Stimulated activated memory B cell treated with anti-CD40 and anti-IgM and Interleukin-4, amounts not matched to agents 10 μg/mL and 1 μg/mL and 100 μg/mL, for 72 hours (primary cell): ENCODE results near the gene SPATA31D1.
A peak's percentile ranks its signal among the peaks of the same experiment; 100 is the strongest.
"Not testable (repeated sequence)": the region's sequence is repeated elsewhere in the genome, so short reads cannot be mapped to it uniquely, and the experiment has no call there.

Source experiments
- ATAC-seq: fragments of 150-1000 bp; cut with Tn5 transposase; 2 replicates; pipeline ENCODE4 v1.10.0; 2021
- H3K27ac Mint-ChIP-seq: one replicate; pipeline ENCODE4 v1.8.0; 2022; ENCODE audit warnings: mild to moderate bottlenecking, mixed read lengths
- H3K27me3 Mint-ChIP-seq: one replicate; pipeline ENCODE4 v1.8.0; 2022; ENCODE audit warnings: mixed read lengths
- H3K36me3 Mint-ChIP-seq: one replicate; pipeline ENCODE4 v1.8.0; 2022; ENCODE audit warnings: mixed read lengths
- H3K4me1 Mint-ChIP-seq: one replicate; pipeline ENCODE4 v1.8.0; 2022; ENCODE audit warnings: mixed read lengths
- H3K4me3 Mint-ChIP-seq: one replicate; pipeline ENCODE4 v1.8.0; 2022; ENCODE audit warnings: mild to moderate bottlenecking, moderate library complexity, mixed read lengths
- H3K9me3 Mint-ChIP-seq: one replicate; pipeline ENCODE4 v1.8.0; 2022; ENCODE audit warnings: mixed read lengths

SPATA31D1 gene

DNA sequence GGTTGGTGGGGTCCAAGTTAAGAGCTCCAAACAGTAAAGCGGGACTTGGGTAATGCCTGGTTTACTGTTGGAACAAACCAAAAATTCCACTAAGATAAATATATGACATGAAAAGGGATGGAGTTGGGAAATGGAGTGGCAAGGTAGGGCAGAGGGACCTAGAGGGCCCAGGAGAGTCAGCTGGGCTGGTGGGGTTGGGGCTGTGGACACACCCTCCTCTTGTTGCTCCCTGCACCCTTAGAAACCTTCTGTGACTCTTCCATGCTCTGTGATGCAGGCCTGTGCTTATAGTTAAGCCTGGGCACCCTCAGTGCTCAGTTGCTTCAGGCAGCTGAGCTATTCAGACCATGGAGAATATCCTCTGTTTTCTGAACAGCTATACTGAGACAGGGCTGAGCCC, at the start of gene SPATA31D1:
Gene SPATA31D1, plus strand, starts transcription at position 301 of the 400 bp plus-strand sequence. Its CDS starts 47 bp downstream, at position 348.
- H3K9me3 Mint-ChIP-seq, H3K27me3 Mint-ChIP-seq, H3K4me3 Mint-ChIP-seq, H3K4me1 Mint-ChIP-seq, ATAC-seq, H3K36me3 Mint-ChIP-seq, H3K27ac Mint-ChIP-seq: not testable (repeated sequence)

DNA sequence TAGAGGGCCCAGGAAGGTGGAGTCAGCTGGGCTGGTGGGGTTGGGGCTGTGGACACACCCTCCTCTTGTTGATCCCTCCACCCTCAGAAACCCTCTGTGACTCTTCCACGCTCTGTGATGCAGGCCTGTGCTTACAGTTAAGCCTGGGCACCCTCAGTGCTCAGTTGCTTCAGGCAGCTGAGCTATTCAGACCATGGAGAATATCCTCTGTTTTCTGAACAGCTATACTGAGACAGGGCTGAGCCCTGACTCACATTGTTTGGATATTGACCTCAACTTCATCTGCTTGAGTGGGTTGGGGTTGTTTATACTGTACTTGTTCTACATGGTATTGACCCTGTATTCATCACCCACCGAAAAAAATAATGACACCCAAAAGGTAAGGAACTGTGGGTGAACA, 45.2 kb upstream of the SPATA31D1 start, which contains the start of gene SPATA31D3:
Gene SPATA31D3, plus strand, starts transcription at position 108 of the 400 bp plus-strand sequence. Its CDS starts 86 bp downstream, at position 194.
- H3K27ac Mint-ChIP-seq, H3K36me3 Mint-ChIP-seq, H3K4me3 Mint-ChIP-seq, ATAC-seq, H3K9me3 Mint-ChIP-seq, H3K4me1 Mint-ChIP-seq, H3K27me3 Mint-ChIP-seq: not testable (repeated sequence)

DNA sequence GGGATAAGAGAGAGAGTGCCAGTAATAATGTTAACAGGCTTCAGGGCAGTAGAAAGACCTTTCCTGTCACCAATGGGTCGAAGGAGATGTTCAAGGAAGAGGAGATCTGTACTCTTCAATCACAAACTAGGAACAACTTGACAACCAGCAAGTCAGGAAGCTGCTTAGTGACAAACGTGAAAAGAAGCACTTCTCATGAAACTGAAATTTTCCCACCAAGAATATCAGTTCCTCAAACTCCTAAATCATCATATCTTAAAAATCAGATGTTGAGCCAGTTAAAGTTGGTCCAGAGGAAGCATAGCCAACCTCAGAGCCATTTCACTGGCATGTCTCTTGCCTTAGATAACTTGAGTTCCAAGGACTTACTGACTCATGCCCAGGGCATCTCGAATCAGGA, 39.9 kb upstream of the SPATA31D1 start:
- H3K27ac Mint-ChIP-seq, H3K4me1 Mint-ChIP-seq, ATAC-seq, H3K4me3 Mint-ChIP-seq, H3K27me3 Mint-ChIP-seq, H3K9me3 Mint-ChIP-seq, H3K36me3 Mint-ChIP-seq: not testable (repeated sequence)

DNA sequence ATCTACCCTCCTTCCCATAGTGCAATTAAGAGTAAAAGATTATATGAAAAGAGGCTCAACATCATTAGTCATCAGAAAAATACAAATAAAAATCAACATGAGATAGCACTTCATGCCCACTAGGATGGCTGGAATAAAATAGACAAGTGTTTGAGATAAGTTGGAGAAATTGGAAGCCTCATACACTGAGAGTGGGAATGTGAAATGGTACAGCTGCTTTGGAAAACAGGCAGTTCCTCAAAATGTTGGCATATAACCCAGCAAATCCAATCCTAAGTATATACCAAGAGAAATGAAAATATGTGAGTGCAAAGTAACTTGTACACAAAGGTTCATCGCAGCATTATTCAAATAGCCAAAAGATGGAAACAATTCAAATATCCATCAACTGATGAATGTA, 35.5 kb upstream of the SPATA31D1 start:
- H3K4me3 Mint-ChIP-seq, result no peak overlapping the region
- H3K9me3 Mint-ChIP-seq, result peaks cover 23% of the 10 kb centered on the region
- no peaks in the 10 kb centered on the region for H3K4me1 Mint-ChIP-seq
- H3K27me3 Mint-ChIP-seq, result peaks cover 10% of the 10 kb centered on the region
- ATAC-seq, result no peak
- peaks cover 6% of the 10 kb centered on the region for H3K36me3 Mint-ChIP-seq
- no peak overlapping the region for H3K27ac Mint-ChIP-seq

DNA sequence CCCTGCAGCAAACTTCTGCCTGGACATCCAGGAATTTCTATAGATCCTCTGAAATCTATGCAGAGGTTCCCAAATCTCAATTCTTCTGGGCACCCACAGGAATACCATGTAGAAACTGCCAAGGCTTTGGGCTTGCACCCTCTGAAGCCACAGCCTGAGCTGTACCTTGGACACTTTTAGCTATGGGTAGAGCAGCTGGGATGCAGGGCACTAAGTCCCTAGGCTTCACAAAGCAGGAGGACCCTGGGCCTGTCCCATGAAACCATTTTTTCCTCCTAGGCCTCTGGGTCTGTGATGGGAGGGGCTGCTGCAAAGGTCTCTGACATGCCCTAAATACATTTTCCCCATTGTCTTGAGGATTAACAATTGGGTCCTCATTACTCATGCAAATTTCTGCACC, 32.9 kb upstream of the SPATA31D1 start:
- Mint-ChIP-seq H3K27ac (no peak overlapping the region), H3K36me3 (peaks cover 6% of the 10 kb centered on the region), H3K4me3 (no peak overlapping the region), H3K4me1 (no peaks in the 10 kb centered on the region), H3K9me3 (peaks cover 23% of the 10 kb centered on the region), H3K27me3 (no peaks in the 10 kb centered on the region)
- ATAC-seq, result no peak

DNA sequence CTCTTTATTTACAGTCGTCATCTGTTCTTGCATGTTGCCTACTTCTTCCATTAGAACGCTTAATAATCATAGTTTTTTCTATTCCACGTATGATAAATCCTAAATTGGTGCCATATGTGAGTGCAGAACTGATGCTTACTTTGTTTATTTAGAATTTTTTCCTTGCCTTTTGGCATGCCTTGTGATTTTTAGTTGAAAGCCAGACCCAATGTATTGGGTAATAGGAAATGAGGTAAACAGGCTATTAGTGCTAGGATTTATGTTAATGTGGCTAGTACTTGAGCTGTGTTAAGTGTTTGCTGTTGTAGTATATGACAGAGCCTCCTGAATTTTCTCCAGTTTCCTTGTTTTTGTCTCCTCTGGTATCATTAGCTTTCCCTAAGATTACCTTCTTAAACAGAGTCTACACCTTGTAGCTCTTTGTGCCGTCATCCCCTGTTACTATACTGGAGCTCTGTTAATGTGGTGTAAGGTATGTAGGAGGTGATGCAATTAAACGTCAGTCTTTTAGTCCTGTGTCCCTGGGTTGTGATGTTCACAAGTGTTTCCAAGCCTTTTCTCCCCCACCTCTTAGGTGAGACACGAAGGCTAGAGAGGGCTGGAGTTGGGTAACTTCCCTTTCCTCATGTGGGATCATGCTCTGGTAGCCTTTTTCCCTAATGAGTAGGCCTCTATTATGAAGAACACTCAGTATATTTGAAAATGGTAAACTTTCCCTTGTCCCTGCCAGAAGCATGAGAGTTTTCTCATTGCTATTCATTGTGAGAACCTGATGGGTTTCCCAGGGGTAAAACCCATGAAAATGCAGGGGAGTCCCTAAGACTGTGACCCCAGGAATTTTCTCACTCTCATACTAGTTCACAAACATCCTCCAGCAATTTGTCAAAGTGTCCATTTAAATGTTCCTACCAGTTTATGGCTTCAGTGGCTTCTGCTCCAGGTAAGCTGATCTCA, 24.1 kb upstream of the SPATA31D1 start:
- Mint-ChIP-seq H3K36me3 (no peaks in the 10 kb centered on the region), H3K27ac (no peak overlapping the region), H3K9me3 (no peaks in the 10 kb centered on the region), H3K4me3 (no peak overlapping the region), H3K27me3 (no peaks in the 10 kb centered on the region), H3K4me1 (no peaks in the 10 kb centered on the region)
- ATAC-seq, result peak; percentile 45

DNA sequence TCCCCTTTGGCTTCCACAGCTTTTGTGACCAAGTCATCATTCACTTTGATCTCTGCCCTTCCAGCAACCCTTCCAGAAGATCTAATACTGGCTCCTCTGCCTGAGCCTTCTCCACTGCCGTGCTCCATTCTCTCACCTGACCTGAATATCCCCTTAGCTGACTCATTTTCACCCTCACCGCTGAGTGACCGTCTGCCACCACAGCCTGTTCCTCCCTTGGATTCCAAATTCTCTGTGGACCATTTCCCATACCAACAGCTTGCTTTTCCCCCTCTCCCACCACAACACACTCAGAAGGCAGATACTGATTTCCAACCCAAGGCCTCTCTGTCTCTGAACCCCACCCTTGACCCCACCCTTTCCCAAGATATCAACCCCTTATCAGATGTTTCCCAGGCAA, 20.5 kb upstream of the SPATA31D1 start:
- H3K27ac Mint-ChIP-seq, result no peak overlapping the region
- H3K9me3 Mint-ChIP-seq, result no peaks in the 10 kb centered on the region
- H3K27me3 Mint-ChIP-seq, result no peaks in the 10 kb centered on the region
- H3K4me1 Mint-ChIP-seq, result no peaks in the 10 kb centered on the region
- no peak for ATAC-seq
- H3K4me3 Mint-ChIP-seq, result no peak overlapping the region
- H3K36me3 Mint-ChIP-seq, result no peaks in the 10 kb centered on the region

DNA sequence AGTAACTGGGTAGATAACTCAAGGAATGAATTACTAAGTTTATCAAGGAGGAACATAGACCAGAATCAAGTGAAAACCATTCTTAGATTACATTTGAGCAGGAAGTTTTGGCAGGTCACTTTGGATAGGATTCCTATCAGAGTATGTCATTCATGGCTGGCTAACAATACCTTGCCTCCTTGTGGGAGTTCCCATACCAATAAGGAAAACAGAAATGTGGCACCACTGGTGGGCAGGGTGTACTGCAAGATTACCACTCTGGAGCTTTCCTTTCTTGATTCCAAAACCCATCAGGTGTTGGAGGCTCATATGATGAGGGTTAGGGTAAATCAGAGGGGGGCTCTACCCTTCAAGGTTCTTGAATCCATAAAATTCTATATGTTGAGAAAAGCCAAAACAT, 18.6 kb upstream of the SPATA31D1 start:
- Mint-ChIP-seq H3K4me1 (no peaks in the 10 kb centered on the region), H3K36me3 (no peaks in the 10 kb centered on the region), H3K27ac (no peak overlapping the region), H3K9me3 (no peaks in the 10 kb centered on the region), H3K4me3 (no peak overlapping the region), H3K27me3 (no peaks in the 10 kb centered on the region)
- no peak for ATAC-seq

DNA sequence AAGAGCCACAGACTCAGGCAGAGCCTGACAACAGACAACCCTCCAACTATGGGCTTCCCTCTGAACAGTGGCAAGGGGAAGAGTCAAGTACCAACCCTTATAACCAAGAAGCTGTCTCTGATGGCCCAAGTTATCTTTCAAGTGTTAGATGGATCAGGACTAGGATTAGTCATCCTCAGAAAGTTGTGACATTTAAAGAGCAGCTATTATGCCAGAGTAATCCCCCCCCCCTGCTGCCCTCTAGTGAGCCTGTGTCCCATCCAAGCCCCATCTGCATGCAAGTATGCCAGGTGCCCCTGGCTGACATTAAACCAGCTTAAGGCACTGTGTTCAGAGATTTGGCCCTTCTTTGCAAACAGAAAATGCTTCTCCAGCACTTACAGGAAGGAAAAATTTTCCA, 16.8 kb upstream of the SPATA31D1 start:
- no peaks in the 10 kb centered on the region for H3K4me1 Mint-ChIP-seq
- H3K27me3 Mint-ChIP-seq, result no peaks in the 10 kb centered on the region
- H3K4me3 Mint-ChIP-seq, result no peak overlapping the region
- no peaks in the 10 kb centered on the region for H3K36me3 Mint-ChIP-seq
- no peaks in the 10 kb centered on the region for H3K9me3 Mint-ChIP-seq
- ATAC-seq, result peak; percentile 34
- no peak overlapping the region for H3K27ac Mint-ChIP-seq

DNA sequence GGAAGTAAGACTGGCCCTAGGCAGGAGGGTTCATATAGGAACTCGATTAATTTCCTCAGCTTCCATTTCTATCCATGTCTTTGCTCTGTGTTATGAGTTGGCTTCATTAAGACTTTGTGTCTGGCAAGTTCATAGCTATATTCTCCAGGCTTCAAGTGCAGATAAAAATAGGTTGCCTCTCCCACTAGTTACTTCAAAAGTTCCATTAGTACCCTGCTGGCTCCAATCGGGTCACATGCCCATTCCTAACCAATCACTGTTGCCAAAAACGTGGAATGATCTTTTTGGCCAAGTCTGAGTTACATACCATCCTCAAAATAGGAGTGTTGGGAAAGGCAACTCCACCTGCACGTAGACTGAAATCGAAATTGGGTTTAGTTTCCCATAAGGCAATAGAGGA, 13.8 kb upstream of the SPATA31D1 start:
- no peaks in the 10 kb centered on the region for H3K9me3 Mint-ChIP-seq
- no peaks in the 10 kb centered on the region for H3K27me3 Mint-ChIP-seq
- no peak overlapping the region for H3K4me3 Mint-ChIP-seq
- no peaks in the 10 kb centered on the region for H3K36me3 Mint-ChIP-seq
- H3K27ac Mint-ChIP-seq, result no peak overlapping the region
- ATAC-seq, result no peak
- H3K4me1 Mint-ChIP-seq, result peaks cover 3% of the 10 kb centered on the region

DNA sequence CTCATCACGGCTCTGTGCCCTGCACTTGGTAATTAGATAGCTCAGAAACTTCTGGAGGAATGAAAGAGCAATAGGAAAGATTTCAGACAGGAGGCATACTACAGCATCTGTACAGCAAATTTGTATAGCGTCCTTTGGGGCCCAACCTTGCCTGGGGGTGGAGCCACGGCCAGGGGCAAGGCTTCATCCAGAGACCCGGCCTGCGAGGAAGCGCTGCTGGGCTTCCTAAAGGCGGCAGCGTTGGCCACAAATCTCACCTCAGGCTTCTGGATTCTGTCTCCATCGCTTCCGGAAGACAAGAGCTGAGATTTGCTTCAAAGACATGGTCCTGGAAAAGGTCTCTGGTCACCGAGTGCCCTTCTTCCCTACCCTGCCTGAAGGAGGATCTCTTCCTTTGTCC, 12.2 kb upstream of the SPATA31D1 start:
- no peak for ATAC-seq
- no peak overlapping the region for H3K4me3 Mint-ChIP-seq

DNA sequence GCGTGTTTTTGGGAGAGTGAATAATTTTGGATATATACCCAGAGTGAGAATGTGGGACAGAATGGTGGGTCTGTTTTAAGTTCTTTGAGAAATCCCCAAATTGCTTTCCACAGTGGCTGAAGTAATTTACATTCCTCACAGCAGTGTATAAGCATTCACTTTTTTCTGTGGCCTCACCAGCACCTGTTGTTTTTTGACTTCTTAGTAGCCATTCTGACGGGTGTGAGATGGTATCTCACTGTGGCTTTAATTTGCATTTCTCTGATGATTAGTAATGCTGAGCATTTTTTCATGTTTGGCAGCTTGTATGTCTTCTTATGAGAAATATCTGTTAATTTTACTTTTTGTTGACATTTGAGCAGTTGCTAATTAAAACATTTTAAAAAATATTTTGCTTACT, 9.4 kb upstream of the SPATA31D1 start:
- Mint-ChIP-seq H3K4me1 (peaks cover 12% of the 10 kb centered on the region), H3K27me3 (peaks cover 9% of the 10 kb centered on the region), H3K36me3 (no peaks in the 10 kb centered on the region), H3K4me3 (no peak overlapping the region), H3K9me3 (no peaks in the 10 kb centered on the region), H3K27ac (no peak overlapping the region)
- peak; percentile 55 for ATAC-seq

More for the DNA sequence above, 12.2 kb upstream of the SPATA31D1 start:
- Mint-ChIP-seq H3K9me3 (no peaks in the 10 kb centered on the region), H3K36me3 (no peaks in the 10 kb centered on the region), H3K4me1 (peaks cover 4% of the 10 kb centered on the region), H3K27me3 (no peaks in the 10 kb centered on the region), H3K27ac (no peak overlapping the region)

DNA sequence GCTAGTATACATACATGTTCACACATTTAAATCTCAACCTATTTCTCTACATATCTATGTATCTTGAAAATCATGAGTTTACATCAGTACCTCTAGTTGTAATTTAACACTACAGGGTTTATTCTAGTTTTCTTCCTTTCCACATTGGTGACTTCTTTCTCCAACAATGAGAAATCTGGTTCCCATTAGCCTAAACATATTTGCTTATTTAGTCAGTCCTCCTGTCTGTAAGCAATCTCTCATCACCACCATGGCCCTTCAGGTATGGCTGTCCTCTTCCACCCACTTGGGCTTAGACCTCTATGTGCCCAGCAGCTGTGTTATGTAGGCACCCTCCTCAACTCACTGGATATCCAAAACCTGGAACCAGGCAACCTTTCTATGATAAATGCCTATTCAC, 8.0 kb upstream of the SPATA31D1 start:
- peaks cover 12% of the 10 kb centered on the region for H3K4me1 Mint-ChIP-seq
- no peaks in the 10 kb centered on the region for H3K9me3 Mint-ChIP-seq
- H3K4me3 Mint-ChIP-seq, result no peak overlapping the region

DNA sequence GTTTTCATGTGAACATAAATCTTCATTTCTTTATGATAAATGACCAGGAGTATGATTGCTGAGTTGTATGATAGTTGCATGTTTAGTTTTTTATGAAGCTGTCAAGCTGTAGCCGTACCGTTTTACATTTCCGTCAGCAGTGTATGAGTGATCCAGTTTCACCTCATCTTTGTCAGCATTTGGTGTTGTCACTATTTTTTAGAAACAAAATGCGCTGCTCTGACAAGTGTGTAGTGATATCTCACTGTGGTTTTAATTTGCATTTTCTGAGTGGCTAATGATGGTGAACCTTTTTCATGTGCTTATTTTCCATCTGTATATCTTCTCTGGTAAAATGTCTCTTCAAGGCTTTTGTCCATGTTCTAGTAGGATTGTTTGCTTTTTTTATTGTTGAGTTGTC, 6.7 kb upstream of the SPATA31D1 start:
- H3K36me3 Mint-ChIP-seq, result no peaks in the 10 kb centered on the region
- no peaks in the 10 kb centered on the region for H3K9me3 Mint-ChIP-seq
- no peak overlapping the region for H3K4me3 Mint-ChIP-seq
- H3K27me3 Mint-ChIP-seq, result peaks cover 9% of the 10 kb centered on the region
- H3K4me1 Mint-ChIP-seq, result peaks cover 12% of the 10 kb centered on the region
- no peak for ATAC-seq
- H3K27ac Mint-ChIP-seq, result no peak overlapping the region

More for the DNA sequence above, 8.0 kb upstream of the SPATA31D1 start:
- no peak for ATAC-seq
- H3K27me3 Mint-ChIP-seq, result peaks cover 9% of the 10 kb centered on the region
- no peaks in the 10 kb centered on the region for H3K36me3 Mint-ChIP-seq
- no peak overlapping the region for H3K27ac Mint-ChIP-seq

DNA sequence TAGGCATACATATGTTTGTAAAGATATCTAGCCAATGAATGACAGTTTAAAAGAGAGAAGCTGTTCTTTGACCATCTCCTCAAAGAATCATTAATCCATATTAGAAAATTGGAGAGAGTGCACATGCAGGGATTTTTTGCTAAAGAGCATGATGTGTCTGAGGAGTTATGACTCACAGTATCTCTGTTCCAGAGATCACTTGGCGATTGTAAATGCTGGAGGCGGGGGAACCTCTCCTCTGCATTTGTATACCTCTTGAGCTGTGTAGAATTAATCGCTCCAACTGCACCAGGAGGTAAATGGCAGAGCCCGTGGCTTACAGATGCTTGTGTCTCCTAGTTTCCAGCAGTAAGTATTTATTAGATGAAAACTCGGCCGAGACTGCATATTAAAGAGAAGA, 3.6 kb upstream of the SPATA31D1 start:
- no peaks in the 10 kb centered on the region for H3K36me3 Mint-ChIP-seq
- no peak overlapping the region for H3K27ac Mint-ChIP-seq
- H3K27me3 Mint-ChIP-seq, result peaks cover 9% of the 10 kb centered on the region
- H3K9me3 Mint-ChIP-seq, result no peaks in the 10 kb centered on the region
- peaks cover 8% of the 10 kb centered on the region for H3K4me1 Mint-ChIP-seq
- ATAC-seq, result no peak
- no peak overlapping the region for H3K4me3 Mint-ChIP-seq

DNA sequence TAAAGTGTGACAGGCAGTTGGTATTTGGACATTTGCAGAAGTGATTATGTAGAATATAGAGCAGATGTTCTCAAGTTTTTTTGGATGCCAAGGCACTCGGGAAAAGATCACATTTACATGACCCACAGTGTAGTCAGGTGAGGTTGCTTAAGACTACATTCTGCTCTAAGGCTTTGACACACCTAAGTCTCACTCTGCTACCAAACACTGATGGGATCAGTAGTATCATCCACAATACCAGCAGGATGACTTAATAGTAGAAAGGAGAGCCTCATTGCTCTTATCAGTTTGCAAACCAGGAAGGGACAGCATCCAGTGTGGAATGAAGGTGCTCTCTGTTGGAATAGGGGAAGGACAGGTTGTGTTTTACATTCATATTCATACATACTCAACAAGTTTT, 2.5 kb upstream of the SPATA31D1 start:
- Mint-ChIP-seq H3K36me3 (no peaks in the 10 kb centered on the region), H3K27ac (no peak overlapping the region), H3K4me3 (no peak overlapping the region), H3K27me3 (peaks cover 9% of the 10 kb centered on the region), H3K4me1 (peaks cover 8% of the 10 kb centered on the region), H3K9me3 (no peaks in the 10 kb centered on the region)
- no peak for ATAC-seq
